ENCODE results near the gene C11orf68.

Gene C11orf68

GRCh38 chr11:65911682-65912568, 6.9 kb downstream of the C11orf68 start:
- no peak for DNase-seq

GRCh38 chr11:65907878-65908277, 11.0 kb downstream of the C11orf68 start:
- DNase-seq: no peak

- no peak for DNase-seq
Measured at GRCh38 chr11:65906602-65907001, 12.3 kb downstream of the C11orf68 start.

GRCh38 chr11:65903715-65904114, 15.1 kb downstream of the C11orf68 start:
- DNase-seq: no peak

GRCh38 chr11:65903068-65903481, 15.8 kb downstream of the C11orf68 start:
- DNase-seq: no peak

- DNase-seq: no peak
Measured at GRCh38 chr11:65900899-65901180, 18.0 kb downstream of the C11orf68 start.

- peak; percentile 95 for DNase-seq
Measured at GRCh38 chr11:65900125-65900898, 18.6 kb downstream of the C11orf68 start, which contains the start of gene FOSL1. Gene FOSL1, minus strand, starts transcription at chr11:65900388. Its CDS starts 49 bp downstream, at chr11:65900339.

- peak; percentile 86 for DNase-seq
Measured at GRCh38 chr11:65899356-65900124, 19.3 kb downstream of the C11orf68 start.

- DNase-seq: no peak
Measured at GRCh38 chr11:65898656-65899355, 20.1 kb downstream of the C11orf68 start.

GRCh38 chr11:65897020-65897471, 21.8 kb downstream of the C11orf68 start:
- no peak for DNase-seq

GRCh38 chr11:65896034-65896999, 22.5 kb downstream of the C11orf68 start:
- DNase-seq: no peak

- no peak for DNase-seq
Measured at GRCh38 chr11:65895482-65895981, 23.3 kb downstream of the C11orf68 start.

- DNase-seq: peak; percentile 64
Measured at GRCh38 chr11:65894034-65894591, 24.7 kb downstream of the C11orf68 start.

GRCh38 chr11:65892661-65893317, 26.1 kb downstream of the C11orf68 start:
- DNase-seq: no peak

GRCh38 chr11:65892137-65892540, 26.7 kb downstream of the C11orf68 start:
- peak; percentile 68 for DNase-seq

GRCh38 chr11:65891219-65892136, 27.4 kb downstream of the C11orf68 start:
- DNase-seq: peak; percentile 70

- peak; percentile 99 for DNase-seq
Measured at GRCh38 chr11:65890324-65891218, 28.3 kb downstream of the C11orf68 start, which contains the start of gene CCDC85B. Gene CCDC85B, plus strand, starts transcription at chr11:65890673. Its CDS starts 111 bp downstream, at chr11:65890784.

All from stimulated activated CD8-positive, alpha-beta memory T cell treated with anti-CD3 and anti-CD28 coated beads, Interleukin-4, amount 100 ng/mL, for 48 hours (primary cell).